K562 (cell line): ENCODE data around the gene ADAM30. TPM values are rescaled to one million over a fixed set of nuclear protein-coding genes. Genes with fewer than 3 reads are reported as not detected.

Experiments
- BCL6 ChIP-seq: fragments of 250-450 bp; sonication (Bioruptor Pico); IDR thresholded peaks from 2 replicates; pipeline ENCODE4 v1.4.0; 2020
- BHLHE40 ChIP-seq: IDR thresholded peaks from 2 replicates; pipeline ENCODE4 v1.6.1; 2011; ENCODE audit warnings: low read length, improper control_type of control experiment
- C11orf30 ChIP-seq: fragments of 450-650 bp; IDR thresholded peaks from 2 replicates; pipeline ENCODE4 v1.6.1; 2016; ENCODE audit warnings: low read depth, mild to moderate bottlenecking
- CREBBP ChIP-seq: IDR thresholded peaks from one replicate; pipeline ENCODE4 v1.6.1; 2012; ENCODE audit warnings: low read depth, mild to moderate bottlenecking, control low read depth, inconsistent platforms, low read length
- HDAC6 ChIP-seq: IDR thresholded peaks from 2 replicates; pipeline ENCODE4 v1.6.1; 2012; ENCODE audit warnings: low read depth, mild to moderate bottlenecking, control low read depth, inconsistent platforms, low read length, moderate library complexity
- MAFK ChIP-seq: IDR thresholded peaks from 2 replicates; pipeline ENCODE4 v1.6.1; 2011; ENCODE audit warnings: low read length, improper control_type of control experiment
- RBM17 ChIP-seq: fragments of 200-400 bp; formaldehyde crosslinking; IDR thresholded peaks from 2 replicates; pipeline ENCODE4 v1.6.1; 2017; ENCODE audit warnings: low read depth, mild to moderate bottlenecking, low read length, borderline replicate concordance
- SMC3 ChIP-seq: conservative IDR thresholded peaks from 2 replicates; pipeline ENCODE4 v1.6.1; 2011; ENCODE audit warnings: low read depth, low read length, improper control_type of control experiment; ENCODE audit not compliant: insufficient read depth
- TEAD2 ChIP-seq: fragments of 450-650 bp; IDR thresholded peaks from 2 replicates; pipeline ENCODE4 v1.6.1; 2016; ENCODE audit warnings: missing genetic modification characterization, control low read depth, missing compliant biosample characterization
- ZBTB17 ChIP-seq: fragments of 450-650 bp; formaldehyde crosslinking; IDR thresholded peaks from 2 replicates; pipeline ENCODE4 v1.4.0; 2020; ENCODE audit warnings: mild to moderate bottlenecking
- ZNF174 ChIP-seq: fragments of 250-450 bp; sonication (Bioruptor Pico); IDR thresholded peaks from 2 replicates; pipeline ENCODE4 v1.4.0; 2020; ENCODE audit warnings: mild to moderate bottlenecking
- ZNF696 ChIP-seq: fragments of 250-450 bp; sonication (Bioruptor Pico); conservative IDR thresholded peaks from 2 replicates; pipeline ENCODE4 v1.4.0; 2020; ENCODE audit warnings: mild to moderate bottlenecking, moderate library complexity
- polyA plus RNA-seq, 8 experiments: library from polyadenylated mRNA; depleted of rRNA in 4 of 8; stranded (reverse) in 5 of 8; unstranded in 3 of 8; fragments of >200 nt; fragmentation: Nextera tagmentation in 2 of 8; fragmentation: Illumina TruSeq in 1 of 8; extraction: Ambion mirVana in 2 of 8; extraction: Trizol in 1 of 8; gene quantifications; 2 replicates each; pipeline versions ENCODE4 v1.2.1 to v1.2.3, GENCODE V29; 2011 to 2014; ENCODE audit warnings: inconsistent platforms in 1 of 8, missing spikeins in 1 of 8
- total RNA-seq, 7 experiments: library from RNA; depleted of rRNA in 6 of 7; stranded (reverse); fragments of >200 nt in 6 of 7; fragmentation: Illumina TruSeq in 2 of 7; extraction: Trizol in 2 of 7; gene quantifications; 2 replicates each; pipeline versions ENCODE4 v1.2.1 to v1.2.3, GENCODE V29; 2011 to 2021; ENCODE audit warnings: low replicate concordance in 1 of 7
- TF ChIP-seq, protein P1 (sequence below), 2 experiments: fragments of 450-650 bp; formaldehyde crosslinking in 1 of 2; IDR thresholded peaks; 2 replicates each; pipeline versions ENCODE4 v1.4.0 to v1.6.1; 2014 to 2020; ENCODE audit warnings: mild to moderate bottlenecking in 2 of 2, borderline replicate concordance in 1 of 2, low read depth in 1 of 2
- TF ChIP-seq, protein P2 (sequence below): sonication (generic); formaldehyde crosslinking; IDR thresholded peaks from 2 replicates; pipeline ENCODE4 v1.8.1; 2023; ENCODE audit warnings: mild to moderate bottlenecking, missing genetic modification reagents
- TF ChIP-seq, protein P3 (sequence below): sonication (generic); IDR thresholded peaks from 2 replicates; pipeline ENCODE4 v1.6.1; 2016

The ADAM30 gene
- total and polyA plus RNA-seq, 9 of the 15 experiments (the other 6 are each of a cell fraction or from before 2014, with no cell fraction given), result not detected

DNA sequence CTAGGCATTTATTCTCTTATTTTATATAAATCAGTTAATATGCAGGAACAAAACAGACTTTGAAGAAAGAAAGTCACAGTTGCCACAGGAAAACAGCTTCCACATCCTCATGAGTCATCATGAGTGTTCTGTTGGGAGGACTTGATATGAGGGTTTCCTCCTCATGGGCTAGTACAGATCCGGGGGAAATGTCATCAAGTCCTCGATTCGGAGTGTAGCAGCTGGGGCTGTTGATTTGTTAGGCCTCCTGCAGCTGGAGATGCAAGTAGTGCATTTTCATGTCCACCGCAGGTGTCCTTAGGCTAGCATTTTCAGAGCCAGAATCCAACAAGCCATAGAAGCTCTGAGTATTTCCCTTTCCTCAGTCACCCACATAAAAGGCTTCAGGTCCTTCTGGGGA lies 36.7 kb downstream of the ADAM30 start (continued):
- TF ChIP-seq, protein P1, sequence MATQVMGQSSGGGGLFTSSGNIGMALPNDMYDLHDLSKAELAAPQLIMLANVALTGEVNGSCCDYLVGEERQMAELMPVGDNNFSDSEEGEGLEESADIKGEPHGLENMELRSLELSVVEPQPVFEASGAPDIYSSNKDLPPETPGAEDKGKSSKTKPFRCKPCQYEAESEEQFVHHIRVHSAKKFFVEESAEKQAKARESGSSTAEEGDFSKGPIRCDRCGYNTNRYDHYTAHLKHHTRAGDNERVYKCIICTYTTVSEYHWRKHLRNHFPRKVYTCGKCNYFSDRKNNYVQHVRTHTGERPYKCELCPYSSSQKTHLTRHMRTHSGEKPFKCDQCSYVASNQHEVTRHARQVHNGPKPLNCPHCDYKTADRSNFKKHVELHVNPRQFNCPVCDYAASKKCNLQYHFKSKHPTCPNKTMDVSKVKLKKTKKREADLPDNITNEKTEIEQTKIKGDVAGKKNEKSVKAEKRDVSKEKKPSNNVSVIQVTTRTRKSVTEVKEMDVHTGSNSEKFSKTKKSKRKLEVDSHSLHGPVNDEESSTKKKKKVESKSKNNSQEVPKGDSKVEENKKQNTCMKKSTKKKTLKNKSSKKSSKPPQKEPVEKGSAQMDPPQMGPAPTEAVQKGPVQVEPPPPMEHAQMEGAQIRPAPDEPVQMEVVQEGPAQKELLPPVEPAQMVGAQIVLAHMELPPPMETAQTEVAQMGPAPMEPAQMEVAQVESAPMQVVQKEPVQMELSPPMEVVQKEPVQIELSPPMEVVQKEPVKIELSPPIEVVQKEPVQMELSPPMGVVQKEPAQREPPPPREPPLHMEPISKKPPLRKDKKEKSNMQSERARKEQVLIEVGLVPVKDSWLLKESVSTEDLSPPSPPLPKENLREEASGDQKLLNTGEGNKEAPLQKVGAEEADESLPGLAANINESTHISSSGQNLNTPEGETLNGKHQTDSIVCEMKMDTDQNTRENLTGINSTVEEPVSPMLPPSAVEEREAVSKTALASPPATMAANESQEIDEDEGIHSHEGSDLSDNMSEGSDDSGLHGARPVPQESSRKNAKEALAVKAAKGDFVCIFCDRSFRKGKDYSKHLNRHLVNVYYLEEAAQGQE (IDR thresholded peaks at IDR 0.05; ENCODE audit: borderline replicate concordance), result no peak
- TF ChIP-seq, protein P1 (CRISPR knock-in tag; IDR thresholded peaks at IDR 0.05; ENCODE audit: low read depth), result no peak
- TF ChIP-seq, protein P2, sequence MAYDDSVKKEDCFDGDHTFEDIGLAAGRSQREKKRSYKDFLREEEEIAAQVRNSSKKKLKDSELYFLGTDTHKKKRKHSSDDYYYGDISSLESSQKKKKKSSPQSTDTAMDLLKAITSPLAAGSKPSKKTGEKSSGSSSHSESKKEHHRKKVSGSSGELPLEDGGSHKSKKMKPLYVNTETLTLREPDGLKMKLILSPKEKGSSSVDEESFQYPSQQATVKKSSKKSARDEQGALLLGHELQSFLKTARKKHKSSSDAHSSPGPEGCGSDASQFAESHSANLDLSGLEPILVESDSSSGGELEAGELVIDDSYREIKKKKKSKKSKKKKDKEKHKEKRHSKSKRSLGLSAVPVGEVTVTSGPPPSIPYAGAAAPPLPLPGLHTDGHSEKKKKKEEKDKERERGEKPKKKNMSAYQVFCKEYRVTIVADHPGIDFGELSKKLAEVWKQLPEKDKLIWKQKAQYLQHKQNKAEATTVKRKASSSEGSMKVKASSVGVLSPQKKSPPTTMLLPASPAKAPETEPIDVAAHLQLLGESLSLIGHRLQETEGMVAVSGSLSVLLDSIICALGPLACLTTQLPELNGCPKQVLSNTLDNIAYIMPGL (CRISPR knock-in tag), result no peak
- TF ChIP-seq ZNF174 (CRISPR knock-in tag) (no peak), BHLHE40 (no peak), CREBBP (no peak), C11orf30 (peak; percentile 83), ZNF696 (CRISPR knock-in tag) (no peak), SMC3 (no peak), TEAD2 (tag) (no peak), RBM17 (no peak), ZBTB17 (CRISPR knock-in tag) (peak; percentile 57; the same call in 1 of the 2 replicates), HDAC6 (no peak), MAFK (peak; percentile 74), BCL6 (no peak)
- TF ChIP-seq, protein P3, sequence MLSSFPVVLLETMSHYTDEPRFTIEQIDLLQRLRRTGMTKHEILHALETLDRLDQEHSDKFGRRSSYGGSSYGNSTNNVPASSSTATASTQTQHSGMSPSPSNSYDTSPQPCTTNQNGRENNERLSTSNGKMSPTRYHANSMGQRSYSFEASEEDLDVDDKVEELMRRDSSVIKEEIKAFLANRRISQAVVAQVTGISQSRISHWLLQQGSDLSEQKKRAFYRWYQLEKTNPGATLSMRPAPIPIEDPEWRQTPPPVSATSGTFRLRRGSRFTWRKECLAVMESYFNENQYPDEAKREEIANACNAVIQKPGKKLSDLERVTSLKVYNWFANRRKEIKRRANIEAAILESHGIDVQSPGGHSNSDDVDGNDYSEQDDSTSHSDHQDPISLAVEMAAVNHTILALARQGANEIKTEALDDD, result peak; percentile 72
